ENCODE data around the gene NIPSNAP2. TPM values are rescaled to one million over a fixed set of nuclear protein-coding genes. Genes with fewer than 3 reads are reported as not detected.
A peak's percentile ranks its signal among the peaks of the same experiment; 100 is the strongest.
"Not testable (repeated sequence)": the region's sequence is repeated elsewhere in the genome, so short reads cannot be mapped to it uniquely, and the experiment has no call there.

The NIPSNAP2 gene
- total RNA-seq, 4 donors from 2014 or later = 11.0 to 55.5 (median 34.6) TPM

DNA sequence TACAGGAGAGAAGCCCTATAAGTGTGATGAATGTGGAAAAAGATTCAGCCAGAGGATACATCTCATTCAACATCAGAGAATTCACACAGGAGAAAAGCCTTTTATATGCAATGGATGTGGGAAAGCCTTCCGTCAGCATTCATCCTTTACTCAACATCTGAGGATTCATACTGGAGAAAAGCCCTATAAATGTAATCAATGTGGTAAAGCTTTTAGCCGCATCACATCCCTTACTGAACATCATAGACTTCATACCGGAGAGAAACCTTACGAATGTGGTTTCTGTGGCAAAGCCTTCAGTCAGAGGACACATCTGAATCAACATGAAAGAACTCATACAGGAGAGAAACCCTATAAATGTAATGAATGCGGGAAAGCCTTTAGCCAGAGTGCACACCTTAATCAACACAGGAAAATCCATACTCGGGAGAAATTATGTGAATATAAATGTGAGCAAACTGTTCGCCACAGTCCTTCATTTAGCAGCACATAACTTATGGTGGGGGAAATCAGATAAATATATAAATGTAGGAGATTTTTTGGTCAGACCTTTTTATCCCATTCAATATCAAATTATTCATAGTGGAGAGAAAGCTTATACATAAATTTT, 24.8 kb upstream of the NIPSNAP2 start:
- TF ChIP-seq POLR2A (IDR thresholded peaks at IDR 0.05) (no peak), CTCF (IDR thresholded peaks at IDR 0.05) (no peak)
- Histone ChIP-seq H3K27me3 (no peaks in the 10 kb centered on the region), H3K9me3 (peaks cover 0 to 64% (median 37%) of the 10 kb centered on the region in 3 donors), H3K27ac (no peak overlapping the region), H3K4me3 (no peak overlapping the region), H3K36me3 (peaks cover 0 to 19% (median 0%) of the 10 kb centered on the region in 3 donors), H3K4me1 (no peaks in the 10 kb centered on the region)
- 93 to 95% methylated on average over 7 of the region's 7 CpGs for WGBS, 2 donors
- intact Hi-C loops (cut with DNase I) = no loop called here
- no peak for DNase-seq

DNA sequence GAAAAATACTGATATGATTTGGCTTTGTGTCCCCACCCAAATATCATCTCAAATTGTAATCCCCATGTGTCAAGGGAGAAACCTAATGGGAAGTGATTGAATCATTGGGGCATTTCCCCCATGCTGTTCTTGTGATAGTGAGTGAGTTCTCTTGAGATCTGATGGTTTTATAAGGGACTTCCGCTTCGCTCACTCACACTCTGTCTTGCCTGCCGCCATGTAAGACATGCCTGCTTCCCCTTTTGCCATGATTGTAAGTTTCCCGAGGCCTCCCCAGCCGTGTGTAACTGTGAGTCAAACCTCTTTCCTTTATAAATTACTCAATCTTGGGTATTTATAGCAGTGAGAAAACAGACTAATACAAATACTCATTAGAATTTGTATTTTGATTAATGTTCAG, 17.8 kb upstream of the NIPSNAP2 start:
- WGBS, 2 donors = 74 to 76% methylated on average over 5 of the region's 5 CpGs
- intact Hi-C loops (cut with DNase I) = no loop called here
- TF ChIP-seq CTCF (IDR thresholded peaks at IDR 0.05) = no peak
- no peak for TF ChIP-seq POLR2A (IDR thresholded peaks at IDR 0.05)
- Histone ChIP-seq H3K36me3 (no peaks in the 10 kb centered on the region), H3K4me1 (peaks cover 0 to 5% (median 0%) of the 10 kb centered on the region in 3 donors), H3K4me3 (no peak overlapping the region), H3K27me3 (no peaks in the 10 kb centered on the region), H3K9me3 (peaks cover 0 to under 1% (median 0%) of the 10 kb centered on the region in 3 donors), H3K27ac (no peak overlapping the region)
- no peak for DNase-seq

GRCh38 chr7:55951637-55952351, 12.6 kb upstream of the NIPSNAP2 start, which contains the start of gene MRPS17:
MRPS17 (plus strand) TSS chr7:55951877; CDS start chr7:55953196, 1,319 bp downstream.
- peaks cover 5 to 23% (median 8%) of the 10 kb centered on the region in 3 donors for H3K4me1 ChIP-seq
- 1% methylated on average over 19 to 45 of the region's 53 CpGs for WGBS, 2 donors
- H3K27ac ChIP-seq = peak within 1 kb of the TSS; percentile 84 to 92 (median 88)
- DNase-seq = peak; percentile 53
- peak within 1 kb of the TSS; percentile 72 to 87 (median 85) for H3K4me3 ChIP-seq
- TF ChIP-seq POLR2A (IDR thresholded peaks at IDR 0.05) (peak in 3 of 4 donors; percentile 55 to 71 (median 63)), CTCF (IDR thresholded peaks at IDR 0.05) (peak in 2 of 6 experiments; percentile 3 to 49)
- no peaks in the 10 kb centered on the region for H3K27me3 ChIP-seq
- H3K9me3 ChIP-seq = no peaks in the 10 kb centered on the region
- intact Hi-C loops (cut with DNase I) = no loop called here
- peaks cover 0 to 35% (median 10%) of the 10 kb centered on the region in 3 donors for H3K36me3 ChIP-seq

- H3K4me1 ChIP-seq = peaks cover 5 to 23% (median 8%) of the 10 kb centered on the region in 3 donors
- H3K9me3 ChIP-seq; intact Hi-C loops (cut with DNase I); H3K27me3 ChIP-seq; DNase-seq: not testable (repeated sequence)
- peak overlapping the region; percentile 72 to 87 (median 85) for H3K4me3 ChIP-seq
- peaks cover 0 to 35% (median 10%) of the 10 kb centered on the region in 3 donors for H3K36me3 ChIP-seq
- peak overlapping the region; percentile 84 to 92 (median 88) for H3K27ac ChIP-seq
- 43 to 64% methylated on average over 11 to 18 of the region's 19 CpGs for WGBS, 2 donors
These were observed 12.1 kb upstream of the NIPSNAP2 start for GRCh38 chr7:55952352-55952671.

DNA sequence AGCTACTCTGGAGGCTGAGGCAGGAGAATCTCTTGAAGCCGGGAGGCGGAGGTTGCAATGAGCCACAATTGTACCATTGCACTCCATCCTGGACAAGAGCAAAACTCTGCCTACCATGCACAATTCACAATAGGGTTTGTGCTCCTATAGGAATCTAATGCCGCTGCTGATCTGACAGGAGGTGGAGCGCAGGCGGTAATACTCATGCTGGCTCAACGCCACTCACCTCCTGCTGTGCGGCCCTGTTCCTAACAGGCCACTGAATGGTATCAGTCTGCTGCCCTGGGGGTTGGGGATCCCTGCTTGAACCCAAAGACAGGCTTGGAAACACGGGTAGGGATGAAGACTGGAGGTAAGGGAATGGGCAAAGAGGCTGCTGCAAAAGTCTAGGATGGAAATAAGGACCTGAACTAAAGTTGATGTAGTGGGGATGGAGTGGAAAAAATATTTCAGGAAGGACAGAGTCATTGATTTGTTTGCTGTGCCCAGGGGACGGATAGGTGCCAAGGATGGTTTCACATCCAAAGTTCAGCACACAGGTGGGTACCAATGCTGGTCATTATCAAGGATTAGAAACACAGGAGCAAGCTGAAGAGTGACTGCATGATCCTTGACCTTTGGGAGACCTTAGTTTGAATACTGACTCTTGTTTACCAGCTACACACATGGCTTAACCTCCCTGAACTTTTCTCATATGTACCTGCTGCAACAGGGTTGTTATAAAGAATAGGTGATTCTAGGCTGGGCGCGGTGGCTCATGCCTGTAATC, 10.5 kb upstream of the NIPSNAP2 start:
- no peak for TF ChIP-seq POLR2A (IDR thresholded peaks at IDR 0.05)
- no peak for TF ChIP-seq CTCF (IDR thresholded peaks at IDR 0.05)
- Histone ChIP-seq H3K36me3 (peaks cover 0 to 35% (median 10%) of the 10 kb centered on the region in 3 donors), H3K9me3 (no peaks in the 10 kb centered on the region), H3K27me3 (no peaks in the 10 kb centered on the region), H3K4me3 (no peak overlapping the region), H3K27ac (no peak overlapping the region), H3K4me1 (peaks cover 5 to 23% (median 8%) of the 10 kb centered on the region in 3 donors)
- no peak for DNase-seq
- 91 to 93% methylated on average over 11 of the region's 11 CpGs for WGBS, 2 donors
- intact Hi-C loops (cut with DNase I) = no loop called here

All from esophagus squamous epithelium (tissue), 5 donors.